Measurements from ENCODE around the gene MAP4K4.
A peak's percentile ranks its signal among the peaks of the same experiment; 100 is the strongest.

MAP4K4 gene

GRCh38 chr2:101723371-101724124 lies 26.0 kb downstream of the MAP4K4 start:
- no peak for DNase-seq

DNA sequence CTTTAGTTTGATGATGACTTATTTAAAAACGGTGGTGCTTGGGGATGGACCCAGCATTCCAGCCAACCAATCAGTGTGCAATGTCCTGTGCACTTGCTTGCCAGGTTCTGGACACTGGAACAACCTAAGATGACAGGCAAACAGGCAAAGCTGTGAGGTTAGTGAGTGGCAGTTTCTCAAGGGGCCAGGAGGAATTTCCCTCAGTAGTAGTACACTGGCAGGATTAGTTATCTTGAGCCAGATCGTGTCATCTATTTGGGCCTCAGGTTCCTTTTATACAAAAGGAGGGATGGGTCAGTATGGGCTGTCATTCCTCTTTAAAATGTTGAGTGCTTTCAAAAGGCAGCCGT lies 26.6 kb downstream of the MAP4K4 start:
- no peak for DNase-seq

- DNase-seq = no peak
Observed at GRCh38 chr2:101725038-101725437, 27.5 kb downstream of the MAP4K4 start.

- DNase-seq = no peak
Observed at GRCh38 chr2:101725515-101726192, 28.1 kb downstream of the MAP4K4 start.

GRCh38 chr2:101728865-101729264 lies 31.4 kb downstream of the MAP4K4 start:
- no peak for DNase-seq

- no peak for DNase-seq
Observed at GRCh38 chr2:101729521-101730190, 32.1 kb downstream of the MAP4K4 start.

GRCh38 chr2:101731221-101732054 lies 33.9 kb downstream of the MAP4K4 start:
- DNase-seq = no peak

DNA sequence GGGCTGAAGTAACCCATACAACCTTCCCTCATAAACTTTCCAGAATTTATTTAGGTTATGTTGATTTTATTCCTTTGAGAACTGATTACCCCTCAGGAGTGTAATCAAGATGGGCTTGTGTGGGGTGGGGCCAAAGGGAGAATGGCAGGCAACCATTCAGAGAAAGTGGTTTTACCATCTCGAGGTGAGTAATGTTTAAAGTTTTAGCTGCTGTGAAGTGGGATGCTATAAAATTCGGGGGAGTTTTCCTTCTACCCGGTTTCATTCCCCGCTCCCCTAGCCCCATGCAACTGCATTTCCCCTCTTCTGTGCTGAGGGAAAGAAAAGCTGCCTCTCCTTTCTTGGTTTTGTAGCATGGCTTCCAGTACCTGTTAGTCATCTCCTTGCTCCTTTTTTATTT lies 34.7 kb downstream of the MAP4K4 start:
- no peak for DNase-seq

DNA sequence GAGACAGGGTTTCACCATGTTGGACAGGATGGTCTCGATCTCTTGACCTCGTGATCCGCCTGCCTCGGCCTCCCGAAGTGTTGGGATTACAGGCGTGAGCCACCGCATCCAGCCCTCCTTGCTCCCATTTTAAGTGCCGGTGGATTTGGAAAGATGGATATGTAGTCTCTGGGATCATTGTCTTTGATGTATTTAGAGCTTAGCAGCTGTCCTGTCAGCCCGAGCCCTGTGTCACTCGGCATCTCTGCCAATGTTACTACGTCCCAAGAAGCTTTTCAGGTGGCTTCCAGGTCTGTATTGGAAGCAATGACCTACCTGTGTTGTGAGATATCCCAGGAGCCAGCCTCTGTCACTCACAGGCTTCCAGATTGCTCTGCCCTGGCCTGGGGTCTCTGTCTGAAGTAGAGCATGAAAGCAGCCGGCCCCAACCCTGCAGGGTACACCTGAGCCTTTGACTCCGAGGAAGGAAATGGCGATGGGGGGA lies 35.3 kb downstream of the MAP4K4 start:
- no peak for DNase-seq

- DNase-seq = no peak
Observed at GRCh38 chr2:101733257-101733993, 35.9 kb downstream of the MAP4K4 start.

DNA sequence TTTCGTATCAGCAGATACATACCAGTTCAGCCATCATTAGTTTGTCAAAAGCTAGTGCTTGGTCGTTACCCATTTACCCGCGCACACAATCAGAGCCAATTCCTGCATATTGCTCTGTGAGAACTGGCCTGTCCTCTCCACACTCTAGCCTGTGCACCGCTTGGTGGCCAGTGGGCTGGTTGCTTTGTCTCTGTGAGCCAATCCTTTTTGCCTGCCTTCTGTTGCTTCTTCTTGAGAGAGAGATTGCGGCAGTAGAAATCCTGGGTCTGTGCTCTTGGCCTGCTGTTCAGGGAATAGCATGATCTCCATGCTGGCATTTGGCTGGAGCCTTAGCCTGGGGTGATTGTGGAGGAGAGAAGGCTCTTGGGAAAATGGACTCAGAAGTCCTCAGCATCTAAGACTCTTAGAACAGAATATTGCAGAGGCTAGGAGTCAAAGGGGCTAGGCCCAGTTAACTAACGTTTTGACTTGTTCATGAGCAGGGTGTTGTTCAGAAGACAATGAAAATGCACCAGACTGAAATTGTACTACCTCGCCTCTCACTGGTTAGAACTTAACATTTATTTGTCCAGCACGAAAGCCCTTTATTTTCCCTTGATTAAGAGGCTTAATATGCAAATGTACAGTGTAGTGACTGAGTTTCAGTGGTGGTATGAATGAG lies 37.1 kb downstream of the MAP4K4 start:
- DNase-seq = no peak

- no peak for DNase-seq
Observed at GRCh38 chr2:101735166-101735533, 37.6 kb downstream of the MAP4K4 start.

DNA sequence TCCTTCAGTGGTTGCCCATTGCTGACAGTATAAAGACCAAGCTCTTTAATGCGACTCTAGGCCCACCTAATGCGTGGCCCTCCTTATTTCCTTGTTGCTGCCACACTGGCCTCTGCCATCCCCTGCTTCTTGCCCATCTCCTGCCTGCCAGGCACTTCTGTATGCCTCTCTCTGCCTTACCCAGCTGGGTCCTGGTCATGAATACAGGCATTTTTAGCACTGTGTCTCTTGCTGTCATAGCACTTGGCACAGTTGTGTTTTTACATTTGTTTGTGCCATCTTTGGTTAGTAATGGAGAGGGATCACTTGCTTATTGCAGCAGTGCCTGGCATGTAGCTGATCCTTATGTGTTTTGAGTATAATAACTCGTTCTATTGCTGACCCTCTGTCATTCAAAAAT lies 38.7 kb downstream of the MAP4K4 start:
- DNase-seq = no peak

DNA sequence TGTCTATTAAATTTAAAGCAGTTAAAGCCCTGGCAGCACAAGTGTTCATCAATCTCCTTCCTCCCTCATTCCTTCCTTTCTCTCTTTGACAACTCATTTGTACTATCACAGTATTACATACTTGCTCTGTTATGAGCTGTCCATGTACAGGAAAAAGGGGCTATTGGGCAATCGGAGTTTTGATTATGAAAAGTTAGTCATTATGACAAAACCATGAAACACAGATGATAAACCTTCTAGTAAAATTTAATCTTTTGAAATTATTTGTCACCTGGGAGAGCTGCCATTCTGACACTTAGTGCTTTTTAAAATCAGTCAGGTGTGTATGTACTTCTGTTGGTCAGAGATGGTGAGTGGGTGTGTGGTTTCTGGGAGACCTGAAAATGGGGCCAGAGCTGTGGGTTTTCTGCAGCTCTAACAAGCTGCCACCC lies 39.4 kb downstream of the MAP4K4 start:
- DNase-seq = no peak

GRCh38 chr2:101737478-101738255 lies 40.2 kb downstream of the MAP4K4 start:
- DNase-seq = no peak

DNA sequence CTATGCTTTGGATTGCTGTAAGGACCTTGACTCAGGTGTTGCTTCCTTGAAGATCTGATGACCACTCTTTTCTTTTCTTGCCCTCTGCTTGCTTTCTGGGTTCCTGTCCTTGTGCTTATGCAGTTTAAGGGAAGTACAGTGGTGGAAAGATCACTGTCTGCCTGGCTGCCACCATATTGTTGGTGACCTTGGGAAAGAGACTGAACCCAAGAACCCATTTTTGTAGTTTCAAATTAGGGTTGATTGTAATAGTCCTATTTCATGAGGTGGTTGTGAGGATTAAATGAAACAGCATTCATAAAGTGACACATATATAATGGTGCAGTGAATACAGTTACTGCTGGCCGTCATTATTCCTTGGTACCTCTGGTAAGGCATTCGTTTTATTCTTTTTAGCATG lies 41.1 kb downstream of the MAP4K4 start:
- DNase-seq = no peak

- peak; percentile 37 for DNase-seq
Observed at GRCh38 chr2:101740555-101740964, 43.1 kb downstream of the MAP4K4 start.

GRCh38 chr2:101741775-101742520 lies 44.4 kb downstream of the MAP4K4 start:
- DNase-seq = peak; percentile 16 to 25

- DNase-seq = no peak
Observed at GRCh38 chr2:101742547-101742946, 45.0 kb downstream of the MAP4K4 start.

DNA sequence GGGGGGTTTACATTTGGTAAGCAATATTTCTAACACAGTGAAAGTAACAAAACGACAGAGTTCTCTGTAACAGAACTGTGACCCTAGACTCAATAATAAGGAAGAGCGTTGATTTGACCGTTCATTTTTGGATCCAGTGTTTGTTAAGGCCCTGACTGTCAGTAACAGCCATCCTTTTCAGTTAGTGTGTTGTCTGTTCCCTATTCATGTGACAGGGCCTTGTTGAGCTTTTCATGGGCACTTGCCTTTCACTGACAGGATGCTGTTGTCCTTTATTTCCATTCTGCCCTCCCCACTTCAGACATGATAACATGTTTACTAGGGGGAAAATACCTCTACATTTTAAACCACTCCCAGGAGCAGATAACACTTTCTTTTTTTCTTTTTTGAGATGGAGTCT lies 45.8 kb downstream of the MAP4K4 start:
- DNase-seq = no peak
